B cell (primary cell): ENCODE measurements around the gene SH3D19.

Source experiments
- CTCF ChIP-seq: fragments of 200-600 bp; IDR thresholded peaks from one replicate; pipeline ENCODE4 v1.8.0; 2022; ENCODE audit warnings: antibody characterized with exemption, mild to moderate bottlenecking
- EZH2 ChIP-seq: IDR thresholded peaks from 2 replicates; pipeline ENCODE4 v1.6.1; 2012; ENCODE audit warnings: borderline replicate concordance, low read depth, mild to moderate bottlenecking, moderate library complexity, low read length; ENCODE audit not compliant: insufficient read depth, poor library complexity, severe bottlenecking

- TF ChIP-seq CTCF (no peak), EZH2 (no peak)
Measured at GRCh38 chr4:151263455-151263854, 62.0 kb downstream of the SH3D19 start.
